Measurements from ENCODE around the gene PDS5B. TPM values are rescaled to one million over a fixed set of nuclear protein-coding genes. Genes with fewer than 3 reads are reported as not detected.

Gene PDS5B
- total and polyA plus RNA-seq, 3 experiments from 2014 or later: 39.4 to 55.1 (median 45.4) TPM

GRCh38 chr13:32781906-32782305 is 195.7 kb downstream of the PDS5B start:
- no peak overlapping the region for H3K4me3 ChIP-seq (ENCODE audit: low read length)
- H3K4me1 ChIP-seq (ENCODE audit: insufficient read depth, low read length): peaks cover 13% of the 10 kb centered on the region
- ChIA-PET POLR2A (no interaction called here), CTCF (no interaction called here)
- no peak for DNase-seq
- no peak overlapping the region for H3K4me3 Mint-ChIP-seq
- H3K36me3 ChIP-seq (ENCODE audit: insufficient read depth, low read length): no peaks in the 10 kb centered on the region
- no peaks in the 10 kb centered on the region for H3K9me3 ChIP-seq (ENCODE audit: low read length)
- peaks cover 16 to 26% (median 24%) of the 10 kb centered on the region in 3 donors for H3K4me1 Mint-ChIP-seq
- H3K27me3 Mint-ChIP-seq: no peaks in the 10 kb centered on the region
- peaks cover 8 to 24% (median 19%) of the 10 kb centered on the region in 3 donors for H3K36me3 Mint-ChIP-seq
- H3K27me3 ChIP-seq (ENCODE audit: insufficient read depth, low read length, poor library complexity, severe bottlenecking): no peaks in the 10 kb centered on the region
- peak overlapping the region in 1 of 8 donors; percentile 42 for H3K27ac Mint-ChIP-seq
- no peaks in the 10 kb centered on the region for H3K9me3 Mint-ChIP-seq
- no peak overlapping the region for H3K27ac ChIP-seq (ENCODE audit: low read depth, low read length)

GRCh38 chr13:32783067-32783466 is 196.8 kb downstream of the PDS5B start:
- Histone ChIP-seq H3K9me3 (ENCODE audit: low read length) (no peaks in the 10 kb centered on the region), H3K27me3 (ENCODE audit: insufficient read depth, low read length, poor library complexity, severe bottlenecking) (no peaks in the 10 kb centered on the region), H3K36me3 (ENCODE audit: insufficient read depth, low read length) (no peaks in the 10 kb centered on the region), H3K27ac (ENCODE audit: low read depth, low read length) (no peak overlapping the region), H3K4me1 (ENCODE audit: insufficient read depth, low read length) (peaks cover 13% of the 10 kb centered on the region), H3K4me3 (ENCODE audit: low read length) (peak overlapping the region; percentile 20)
- peak in 1 of 5 donors; percentile 17 for DNase-seq
- POLR2A ChIA-PET: no interaction called here
- peaks cover 16 to 26% (median 24%) of the 10 kb centered on the region in 3 donors for H3K4me1 Mint-ChIP-seq
- H3K36me3 Mint-ChIP-seq: peaks cover 8 to 22% (median 17%) of the 10 kb centered on the region in 3 donors
- no peaks in the 10 kb centered on the region for H3K27me3 Mint-ChIP-seq
- peak overlapping the region in 4 of 7 donors; percentile 16 to 61 (median 40) for H3K4me3 Mint-ChIP-seq
- CTCF ChIA-PET: no interaction called here
- peak overlapping the region in 2 of 8 donors; percentile 0 to 53 for H3K27ac Mint-ChIP-seq
- H3K9me3 Mint-ChIP-seq: no peaks in the 10 kb centered on the region

- Histone ChIP-seq H3K9me3 (ENCODE audit: low read length) (no peaks in the 10 kb centered on the region), H3K27me3 (ENCODE audit: insufficient read depth, low read length, poor library complexity, severe bottlenecking) (no peaks in the 10 kb centered on the region), H3K4me1 (ENCODE audit: insufficient read depth, low read length) (peaks cover 23% of the 10 kb centered on the region), H3K4me3 (ENCODE audit: low read length) (no peak overlapping the region), H3K36me3 (ENCODE audit: insufficient read depth, low read length) (no peaks in the 10 kb centered on the region), H3K27ac (ENCODE audit: low read depth, low read length) (no peak overlapping the region)
- no peaks in the 10 kb centered on the region for H3K27me3 Mint-ChIP-seq
- peak overlapping the region in 5 of 8 donors; percentile 4 to 78 (median 17) for H3K27ac Mint-ChIP-seq
- H3K4me1 Mint-ChIP-seq: peaks cover 25 to 39% (median 32%) of the 10 kb centered on the region in 3 donors
- H3K4me3 Mint-ChIP-seq: peak overlapping the region in 4 of 7 donors; percentile 27 to 55 (median 38)
- H3K36me3 Mint-ChIP-seq: peaks cover 2 to 8% (median 6%) of the 10 kb centered on the region in 3 donors
- POLR2A ChIA-PET: no interaction called here
- no peak for DNase-seq
- CTCF ChIA-PET: no interaction called here
- H3K9me3 Mint-ChIP-seq: no peaks in the 10 kb centered on the region
These were observed 204.5 kb downstream of the PDS5B start for GRCh38 chr13:32790731-32791130.

- Histone ChIP-seq H3K27me3 (ENCODE audit: insufficient read depth, low read length, poor library complexity, severe bottlenecking) (no peaks in the 10 kb centered on the region), H3K4me3 (ENCODE audit: low read length) (peak overlapping the region; percentile 1), H3K9me3 (ENCODE audit: low read length) (no peaks in the 10 kb centered on the region), H3K27ac (ENCODE audit: low read depth, low read length) (no peak overlapping the region), H3K36me3 (ENCODE audit: insufficient read depth, low read length) (no peaks in the 10 kb centered on the region), H3K4me1 (ENCODE audit: insufficient read depth, low read length) (peaks cover 23% of the 10 kb centered on the region)
- peak overlapping the region in 6 of 7 donors; percentile 37 to 73 (median 66) for H3K4me3 Mint-ChIP-seq
- DNase-seq: peak in 3 of 5 donors; percentile 30 to 63 (median 48)
- peaks cover 2 to 11% (median 6%) of the 10 kb centered on the region in 3 donors for H3K36me3 Mint-ChIP-seq
- no peaks in the 10 kb centered on the region for H3K9me3 Mint-ChIP-seq
- ChIA-PET POLR2A (no interaction called here), CTCF (no interaction called here)
- peak overlapping the region; percentile 38 to 89 (median 76) for H3K27ac Mint-ChIP-seq
- peaks cover 25 to 39% (median 32%) of the 10 kb centered on the region in 3 donors for H3K4me1 Mint-ChIP-seq
- H3K27me3 Mint-ChIP-seq: peaks cover 0 to 4% of the 10 kb centered on the region in 2 donors
These were observed 205.4 kb downstream of the PDS5B start for GRCh38 chr13:32791545-32792172.

- H3K27me3 ChIP-seq (ENCODE audit: insufficient read depth, low read length, poor library complexity, severe bottlenecking): no peaks in the 10 kb centered on the region
- peaks cover 10 to 20% (median 14%) of the 10 kb centered on the region in 3 donors for H3K4me1 Mint-ChIP-seq
- H3K9me3 Mint-ChIP-seq: peaks cover 0 to 4% (median 0%) of the 10 kb centered on the region in 5 donors
- H3K27ac ChIP-seq (ENCODE audit: low read depth, low read length): no peak overlapping the region
- H3K4me3 ChIP-seq (ENCODE audit: low read length): no peak overlapping the region
- ChIA-PET POLR2A (no interaction called here), CTCF (no interaction called here)
- H3K27ac Mint-ChIP-seq: no peak overlapping the region
- H3K4me3 Mint-ChIP-seq: no peak overlapping the region
- H3K4me1 ChIP-seq (ENCODE audit: insufficient read depth, low read length): peaks cover 11% of the 10 kb centered on the region
- H3K27me3 Mint-ChIP-seq: peaks cover 8 to 19% of the 10 kb centered on the region in 2 donors
- H3K36me3 ChIP-seq (ENCODE audit: insufficient read depth, low read length): no peaks in the 10 kb centered on the region
- no peaks in the 10 kb centered on the region for H3K9me3 ChIP-seq (ENCODE audit: low read length)
- H3K36me3 Mint-ChIP-seq: peaks cover 0 to 12% (median 5%) of the 10 kb centered on the region in 3 donors
- DNase-seq: no peak
These were observed 210.5 kb downstream of the PDS5B start for GRCh38 chr13:32796754-32797153.

DNA sequence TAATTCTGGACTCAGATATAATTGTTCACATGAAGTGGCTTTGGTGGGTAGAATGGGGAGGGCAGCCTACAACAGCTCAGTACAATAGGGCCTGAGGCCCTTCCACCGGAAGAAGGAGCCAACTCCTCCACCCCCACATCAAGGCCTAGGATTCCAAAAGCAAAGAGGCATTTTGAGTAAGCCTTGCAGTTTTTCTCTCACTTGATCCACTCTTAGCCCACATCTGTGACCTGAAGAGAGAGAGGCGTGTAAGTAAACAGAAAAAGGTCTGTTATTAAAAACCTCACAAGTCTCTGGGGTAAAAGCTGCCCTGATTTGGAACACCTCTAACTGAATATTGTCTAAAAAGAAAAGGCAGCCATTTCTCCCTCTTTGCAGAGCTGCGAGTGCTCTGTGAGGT is 215.9 kb downstream of the PDS5B start:
- no peak overlapping the region for H3K27ac Mint-ChIP-seq
- no peaks in the 10 kb centered on the region for H3K4me1 ChIP-seq (ENCODE audit: insufficient read depth, low read length)
- no peaks in the 10 kb centered on the region for H3K4me1 Mint-ChIP-seq
- H3K4me3 Mint-ChIP-seq: no peak overlapping the region
- H3K9me3 Mint-ChIP-seq: peaks cover 0 to 4% (median 0%) of the 10 kb centered on the region in 5 donors
- H3K36me3 Mint-ChIP-seq: peaks cover 0 to 4% (median 0%) of the 10 kb centered on the region in 3 donors
- H3K4me3 ChIP-seq (ENCODE audit: low read length): no peak overlapping the region
- DNase-seq: no peak
- CTCF ChIA-PET: no interaction called here
- POLR2A ChIA-PET: no interaction called here
- peaks cover 12 to 18% of the 10 kb centered on the region in 2 donors for H3K27me3 Mint-ChIP-seq
- H3K36me3 ChIP-seq (ENCODE audit: insufficient read depth, low read length): no peaks in the 10 kb centered on the region
- H3K9me3 ChIP-seq (ENCODE audit: low read length): no peaks in the 10 kb centered on the region
- H3K27ac ChIP-seq (ENCODE audit: low read depth, low read length): no peak overlapping the region
- no peaks in the 10 kb centered on the region for H3K27me3 ChIP-seq (ENCODE audit: insufficient read depth, low read length, poor library complexity, severe bottlenecking)

DNA sequence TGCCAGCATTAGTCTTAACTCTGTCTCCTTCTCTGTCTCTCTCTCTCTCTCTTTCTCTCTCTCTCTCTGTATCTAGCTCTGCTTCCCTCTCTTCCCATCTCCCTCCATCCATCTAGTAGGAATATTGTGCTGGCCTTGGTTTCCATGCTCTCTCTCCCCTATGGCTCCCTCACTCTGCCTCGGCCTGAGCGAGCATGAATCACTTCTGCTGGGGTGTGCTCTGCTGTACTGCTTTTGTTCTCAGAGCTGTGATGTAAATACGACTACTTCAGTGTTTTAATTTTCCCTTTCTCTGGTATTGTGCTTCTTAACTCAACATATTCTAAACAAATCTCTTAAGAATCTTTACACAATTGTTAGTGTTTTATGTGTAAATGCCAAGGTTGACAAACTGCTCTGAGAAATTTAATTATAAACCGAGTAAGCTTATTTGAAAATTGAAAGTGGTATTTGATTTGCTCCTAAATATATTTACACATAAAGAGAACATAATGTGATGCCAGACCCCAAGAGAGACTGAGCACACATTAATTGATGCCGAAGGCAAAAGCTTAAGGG is 218.5 kb downstream of the PDS5B start:
- no peaks in the 10 kb centered on the region for H3K36me3 ChIP-seq (ENCODE audit: insufficient read depth, low read length)
- POLR2A ChIA-PET: no interaction called here
- Mint-ChIP-seq H3K27me3 (peaks cover 8 to 15% of the 10 kb centered on the region in 2 donors), H3K9me3 (peaks cover 0 to 4% (median 3%) of the 10 kb centered on the region in 5 donors), H3K4me1 (no peaks in the 10 kb centered on the region), H3K4me3 (no peak overlapping the region), H3K36me3 (no peaks in the 10 kb centered on the region), H3K27ac (no peak overlapping the region)
- no peaks in the 10 kb centered on the region for H3K9me3 ChIP-seq (ENCODE audit: low read length)
- DNase-seq: no peak
- no peaks in the 10 kb centered on the region for H3K4me1 ChIP-seq (ENCODE audit: insufficient read depth, low read length)
- no peaks in the 10 kb centered on the region for H3K27me3 ChIP-seq (ENCODE audit: insufficient read depth, low read length, poor library complexity, severe bottlenecking)
- H3K4me3 ChIP-seq (ENCODE audit: low read length): no peak overlapping the region
- CTCF ChIA-PET: no interaction called here
- H3K27ac ChIP-seq (ENCODE audit: low read depth, low read length): no peak overlapping the region

- H3K4me3 Mint-ChIP-seq: peak overlapping the region in 5 of 7 donors; percentile 33 to 64 (median 56)
- H3K27me3 Mint-ChIP-seq: peaks cover 12 to 29% of the 10 kb centered on the region in 2 donors
- H3K36me3 ChIP-seq (ENCODE audit: insufficient read depth, low read length): no peaks in the 10 kb centered on the region
- no peak overlapping the region for H3K4me3 ChIP-seq (ENCODE audit: low read length)
- peak overlapping the region in 1 of 8 donors; percentile 12 for H3K27ac Mint-ChIP-seq
- H3K27me3 ChIP-seq (ENCODE audit: insufficient read depth, low read length, poor library complexity, severe bottlenecking): no peaks in the 10 kb centered on the region
- H3K27ac ChIP-seq (ENCODE audit: low read depth, low read length): no peak overlapping the region
- peak in 1 of 5 donors; percentile 13 for DNase-seq
- H3K9me3 ChIP-seq (ENCODE audit: low read length): no peaks in the 10 kb centered on the region
- ChIA-PET CTCF (no interaction called here), POLR2A (no interaction called here)
- peaks cover 6 to 9% (median 9%) of the 10 kb centered on the region in 3 donors for H3K4me1 Mint-ChIP-seq
- peaks cover 9% of the 10 kb centered on the region for H3K4me1 ChIP-seq (ENCODE audit: insufficient read depth, low read length)
- peaks cover 0 to 4% (median 0%) of the 10 kb centered on the region in 3 donors for H3K36me3 Mint-ChIP-seq
- H3K9me3 Mint-ChIP-seq: peaks cover 3 to 6% (median 4%) of the 10 kb centered on the region in 5 donors
These were observed 225.1 kb downstream of the PDS5B start for GRCh38 chr13:32811297-32811800.
